Activated effector memory CD4-positive, alpha-beta T cell treated with anti-CD3 and anti-CD28 coated beads, Interleukin-2, amount 50 U/mL, for 16 hours (primary cell): ENCODE results near the gene JOSD2.
A peak's percentile ranks its signal among the peaks of the same experiment; 100 is the strongest.

Experiments
- DNase-seq: peaks from one replicate; pipeline ENCODE4 v3.0.0-alpha.2; 2020

The JOSD2 gene

GRCh38 chr19:50493171-50493570, 17.8 kb downstream of the JOSD2 start:
- peak; percentile 25 for DNase-seq

- peak; percentile 73 for DNase-seq
Observed at GRCh38 chr19:50492303-50493052, 18.5 kb downstream of the JOSD2 start.

GRCh38 chr19:50490991-50491472, 20.0 kb downstream of the JOSD2 start:
- DNase-seq: peak; percentile 49

DNA sequence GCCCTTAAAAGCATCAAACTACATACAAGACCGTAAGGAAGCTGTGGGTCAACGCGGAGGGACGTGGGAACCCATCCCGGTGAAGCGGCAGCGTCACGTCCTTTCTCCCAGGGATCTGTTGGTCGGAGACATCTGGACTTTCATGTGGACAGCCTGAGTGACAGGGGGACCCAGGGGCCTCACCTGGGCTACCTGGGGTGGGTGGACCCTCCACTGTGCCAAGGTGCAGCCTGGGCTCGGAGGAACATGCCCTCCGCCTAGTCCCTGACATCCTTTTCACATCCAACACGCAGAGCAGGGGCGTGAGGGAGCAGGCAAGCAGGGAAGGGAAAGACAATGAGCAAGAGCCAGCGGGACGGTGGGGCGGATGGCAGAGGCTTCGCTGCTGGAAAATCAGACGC, 20.6 kb downstream of the JOSD2 start:
- peak; percentile 53 for DNase-seq

DNA sequence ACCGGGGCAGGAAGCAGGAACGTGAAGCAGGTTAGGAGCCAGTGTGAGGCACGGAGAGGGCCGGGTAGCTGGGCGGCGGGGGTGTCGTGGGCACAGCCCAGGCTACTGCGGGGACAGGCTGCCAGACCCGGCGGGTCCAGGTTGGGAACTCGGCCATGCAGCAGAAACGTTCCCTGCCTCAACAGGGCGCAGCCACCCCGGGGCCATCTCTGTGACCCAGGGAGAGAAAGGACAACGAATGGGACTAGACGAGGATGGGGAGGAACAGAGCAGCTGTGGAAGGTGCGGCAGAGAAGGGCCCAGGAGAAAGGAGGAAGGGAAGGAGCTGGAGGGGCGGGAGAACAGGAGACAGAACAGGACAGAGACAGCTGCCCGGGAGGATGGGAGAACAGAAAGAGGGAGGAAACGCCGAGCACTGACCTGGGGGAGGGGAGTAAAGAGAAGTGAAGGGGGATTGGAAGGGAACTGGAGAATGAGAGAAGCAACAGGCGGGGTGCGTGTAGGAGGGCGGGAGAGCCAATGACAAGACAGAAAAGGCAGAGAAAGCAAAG, 21.5 kb downstream of the JOSD2 start:
- peak; percentile 57 for DNase-seq

GRCh38 chr19:50488389-50489194, 22.4 kb downstream of the JOSD2 start:
- DNase-seq: peak; percentile 12

DNA sequence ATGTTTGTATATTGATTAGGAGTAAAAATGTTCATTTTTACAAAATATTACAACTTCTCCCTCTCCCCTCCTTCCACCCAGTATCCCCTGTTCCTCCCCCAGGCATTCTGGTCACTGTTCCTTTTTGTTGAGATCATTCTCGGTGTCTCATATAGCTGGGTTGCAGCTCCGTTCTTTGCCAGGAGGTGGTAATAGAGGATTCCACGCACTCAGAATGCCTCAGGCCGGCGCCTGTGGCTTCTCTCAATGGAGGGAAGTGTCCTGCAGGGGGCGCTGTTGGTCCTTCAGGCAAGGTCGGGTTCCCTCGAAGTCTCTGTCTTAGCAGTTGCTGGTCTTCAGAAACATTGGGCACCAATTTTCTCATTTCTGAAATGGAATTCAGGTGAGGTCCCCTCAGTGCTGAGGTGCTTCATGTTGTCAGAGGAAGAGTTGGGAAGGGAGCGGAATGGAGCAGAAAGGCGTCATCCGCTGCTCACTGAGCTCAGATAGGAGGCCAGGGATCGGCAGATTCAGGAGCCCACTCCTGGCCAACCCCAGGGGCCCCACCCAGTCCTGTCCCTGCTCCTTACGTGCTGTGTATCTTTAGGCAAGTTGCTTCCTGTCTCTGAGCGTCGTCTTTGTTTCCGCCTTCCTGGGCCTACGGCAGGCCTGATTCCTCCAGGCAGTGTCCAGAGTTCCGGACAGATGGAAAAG, 24.0 kb downstream of the JOSD2 start:
- peak; percentile 81 for DNase-seq

GRCh38 chr19:50485284-50485955, 25.6 kb downstream of the JOSD2 start:
- peak; percentile 55 for DNase-seq

- peak; percentile 55 for DNase-seq
Observed at GRCh38 chr19:50482916-50483315, 28.1 kb downstream of the JOSD2 start.

GRCh38 chr19:50482271-50482855, 28.6 kb downstream of the JOSD2 start:
- DNase-seq: peak; percentile 58

DNA sequence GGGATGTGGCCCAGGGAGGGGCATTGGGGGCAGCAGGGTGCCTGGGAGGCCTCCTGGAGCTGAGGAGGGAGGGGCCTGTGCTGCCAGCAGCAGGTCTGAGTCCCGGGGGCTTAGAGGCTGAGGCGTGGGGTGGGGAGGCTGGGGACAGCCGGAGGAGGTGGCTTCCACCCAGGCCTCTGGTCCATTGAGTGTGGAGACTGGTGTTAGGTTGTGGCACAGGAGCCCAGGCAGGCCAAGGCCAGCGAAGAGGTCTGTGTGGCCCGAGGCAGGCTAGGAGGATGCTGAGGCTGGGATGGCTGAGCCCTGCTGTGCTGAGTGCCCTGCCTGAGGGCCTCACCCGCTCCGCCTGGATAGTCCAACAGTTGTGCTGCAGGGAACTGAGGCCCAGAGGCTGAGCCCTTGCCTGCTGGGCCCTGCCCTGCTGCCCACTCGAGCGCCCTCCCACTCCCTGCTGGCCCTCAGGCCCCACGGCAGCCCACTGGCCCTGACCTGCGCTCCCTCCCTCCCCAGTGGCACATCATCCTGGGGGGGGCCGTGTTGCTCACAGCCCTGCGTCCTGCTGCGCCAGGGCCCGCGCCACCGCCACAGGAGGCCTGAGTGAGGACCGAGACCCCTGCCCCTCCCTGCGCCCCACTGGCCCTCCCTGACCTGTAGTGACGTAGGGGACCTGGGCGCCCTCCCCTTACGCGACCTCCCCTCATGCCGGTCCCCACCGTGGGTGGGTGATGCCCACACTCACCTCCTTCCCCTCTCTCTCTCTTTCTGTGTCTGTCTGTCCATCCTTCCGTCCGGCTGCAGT, 29.4 kb downstream of the JOSD2 start:
- no peak for DNase-seq

- DNase-seq: peak; percentile 50
Observed at GRCh38 chr19:50480281-50481111, 30.5 kb downstream of the JOSD2 start.

GRCh38 chr19:50479761-50480251, 31.2 kb downstream of the JOSD2 start:
- DNase-seq: peak; percentile 56

DNA sequence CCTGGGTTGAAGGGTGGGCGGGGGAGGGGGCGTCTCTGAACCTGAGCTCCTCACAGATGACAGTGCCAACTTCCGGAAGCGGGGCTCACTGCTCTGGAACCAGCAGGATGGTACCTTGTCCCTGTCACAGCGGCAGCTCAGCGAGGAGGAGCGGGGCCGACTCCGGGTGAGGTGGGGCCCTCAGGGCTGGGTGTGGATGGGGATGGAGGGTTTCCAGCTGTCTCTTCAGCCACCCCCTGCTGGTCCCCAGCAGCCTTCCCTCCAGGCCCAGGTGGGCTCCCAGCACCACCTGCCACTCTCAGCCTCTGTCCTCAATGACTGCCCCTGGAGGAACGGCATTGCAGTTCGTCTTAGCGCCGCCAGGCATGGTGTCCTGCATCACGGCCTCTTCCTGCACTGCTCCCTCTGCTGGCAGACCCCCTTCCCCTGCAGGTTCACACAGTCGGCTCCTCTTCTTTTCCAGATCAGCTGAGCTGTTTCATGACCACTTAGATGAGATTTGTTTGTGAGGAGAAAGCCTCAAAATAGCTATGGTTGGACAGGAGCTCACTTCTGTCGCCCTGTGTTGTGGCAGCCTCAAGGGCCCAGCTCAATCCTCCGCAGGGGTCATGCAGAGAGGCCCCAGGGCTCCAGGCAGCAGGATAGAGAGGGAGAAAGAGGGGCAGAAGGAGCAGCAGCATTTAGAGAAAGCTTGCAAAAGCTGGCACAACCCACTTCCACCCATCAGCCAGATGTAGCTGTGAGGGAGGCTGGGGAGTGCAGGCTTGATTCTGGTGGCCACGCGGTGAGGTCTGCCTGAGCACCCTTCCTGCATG, 31.9 kb downstream of the JOSD2 start:
- peak; percentile 64 for DNase-seq

DNA sequence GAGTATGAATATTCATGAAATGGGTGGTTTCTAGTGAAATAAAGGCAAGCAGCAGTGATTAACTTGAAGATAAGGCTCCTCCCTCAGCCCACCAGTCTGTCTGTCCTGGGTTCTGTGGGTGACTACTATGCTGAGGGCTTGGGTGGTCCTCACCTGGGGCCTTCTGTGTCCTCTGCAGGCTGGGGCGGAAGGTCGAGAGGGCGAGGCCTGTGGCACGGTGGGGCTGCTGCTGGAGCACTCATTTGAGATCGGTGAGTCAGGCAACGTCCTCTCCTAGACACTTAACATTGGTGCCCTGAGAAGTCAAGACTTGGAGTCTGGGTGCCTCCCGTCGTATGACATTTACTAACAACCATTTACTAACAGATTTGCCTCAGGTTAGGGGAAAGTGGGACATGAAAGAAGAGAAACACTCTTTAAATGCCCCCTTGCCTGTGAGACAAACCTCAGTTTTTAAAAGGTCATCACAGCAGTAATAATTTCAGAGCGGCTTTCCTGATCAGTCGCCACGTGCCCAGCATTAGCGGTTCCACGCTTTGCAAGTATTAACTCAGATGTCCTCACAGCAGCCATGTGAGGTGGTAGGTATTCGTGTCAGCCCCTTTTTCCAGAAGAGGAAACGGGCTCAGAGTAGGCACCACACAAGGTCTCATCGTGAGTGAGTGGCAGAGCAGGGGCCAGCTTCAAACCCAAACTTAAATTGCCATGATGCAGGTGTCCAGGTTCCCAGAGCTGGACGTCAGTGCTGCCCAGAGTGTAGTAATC, 33.1 kb downstream of the JOSD2 start:
- DNase-seq: peak; percentile 61

DNA sequence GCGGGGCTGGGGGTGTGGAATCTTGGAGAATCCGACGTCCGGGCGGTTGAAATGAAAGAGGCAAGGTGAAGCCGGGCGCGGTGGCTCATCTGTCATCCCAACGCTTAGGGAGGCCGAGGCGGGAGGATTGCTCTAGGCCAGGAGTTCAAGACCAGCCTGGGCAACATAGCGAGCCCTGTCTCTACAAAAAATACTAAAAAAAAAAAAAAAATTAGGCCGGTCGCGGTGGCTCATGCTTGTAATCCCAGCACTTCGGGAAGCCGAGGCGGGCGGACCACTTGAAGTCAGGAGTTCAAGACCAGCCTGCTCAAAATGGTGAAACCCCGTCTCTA, 34.1 kb downstream of the JOSD2 start:
- no peak for DNase-seq

DNA sequence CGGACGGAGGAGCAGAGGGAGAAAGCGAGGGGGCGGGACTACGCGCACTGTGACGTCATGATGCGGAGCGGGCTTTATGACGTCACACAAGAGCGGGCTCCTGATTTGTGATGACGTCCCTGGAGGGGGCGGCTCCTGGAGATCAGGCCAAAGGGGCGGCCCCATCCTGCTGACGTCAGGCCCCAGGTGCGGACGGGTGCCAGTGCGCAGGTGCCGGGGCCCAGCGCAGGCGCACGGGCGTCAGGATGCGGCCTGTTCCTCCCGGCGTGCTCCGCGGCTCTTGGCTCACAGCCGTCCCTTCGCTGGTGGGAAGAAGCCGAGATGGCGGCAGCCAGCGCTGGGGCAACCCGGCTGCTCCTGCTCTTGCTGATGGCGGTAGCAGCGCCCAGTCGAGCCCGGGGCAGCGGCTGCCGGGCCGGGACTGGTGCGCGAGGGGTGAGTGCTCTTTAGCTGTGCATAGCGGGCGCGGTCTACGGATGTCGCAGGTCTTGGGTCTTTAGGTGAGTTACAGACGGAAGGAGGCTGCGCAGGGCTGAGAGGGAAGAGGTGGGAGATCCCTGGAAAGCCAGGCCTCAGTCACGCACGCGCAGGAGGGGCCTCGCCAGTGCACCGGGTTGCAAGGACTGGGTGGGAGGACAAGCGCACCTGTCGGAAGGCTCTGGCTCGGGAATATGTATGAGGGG, 34.6 kb downstream of the JOSD2 start, which contains the start of the genes EMC10 and GARIN5A:
TSS of gene EMC10 (plus strand) at position 284 of the 683 bp plus-strand sequence. CDS start at position 322, 38 bp downstream.
TSS of gene GARIN5A (minus strand) at position 625 of the 683 bp plus-strand sequence. CDS start at position 165, 460 bp downstream.
- DNase-seq: peak; percentile 97
